Putamen (tissue), 1 donor: ENCODE data around the gene C11orf54.
"Not testable (repeated sequence)": the region's sequence is repeated elsewhere in the genome, so short reads cannot be mapped to it uniquely, and the experiment has no call there.

ENCODE experiments used
- DNase-seq: peaks from one replicate; pipeline ENCODE4 v3.0.0-alpha.2; 2016; ENCODE audit warnings: low spot score

Gene C11orf54

GRCh38 chr11:93734427-93735222 is 6.8 kb upstream of the C11orf54 start:
- no peak for DNase-seq

GRCh38 chr11:93735627-93736026 is 5.8 kb upstream of the C11orf54 start:
- no peak for DNase-seq

- no peak for DNase-seq
Observed at GRCh38 chr11:93736129-93736528, 5.3 kb upstream of the C11orf54 start.

DNA sequence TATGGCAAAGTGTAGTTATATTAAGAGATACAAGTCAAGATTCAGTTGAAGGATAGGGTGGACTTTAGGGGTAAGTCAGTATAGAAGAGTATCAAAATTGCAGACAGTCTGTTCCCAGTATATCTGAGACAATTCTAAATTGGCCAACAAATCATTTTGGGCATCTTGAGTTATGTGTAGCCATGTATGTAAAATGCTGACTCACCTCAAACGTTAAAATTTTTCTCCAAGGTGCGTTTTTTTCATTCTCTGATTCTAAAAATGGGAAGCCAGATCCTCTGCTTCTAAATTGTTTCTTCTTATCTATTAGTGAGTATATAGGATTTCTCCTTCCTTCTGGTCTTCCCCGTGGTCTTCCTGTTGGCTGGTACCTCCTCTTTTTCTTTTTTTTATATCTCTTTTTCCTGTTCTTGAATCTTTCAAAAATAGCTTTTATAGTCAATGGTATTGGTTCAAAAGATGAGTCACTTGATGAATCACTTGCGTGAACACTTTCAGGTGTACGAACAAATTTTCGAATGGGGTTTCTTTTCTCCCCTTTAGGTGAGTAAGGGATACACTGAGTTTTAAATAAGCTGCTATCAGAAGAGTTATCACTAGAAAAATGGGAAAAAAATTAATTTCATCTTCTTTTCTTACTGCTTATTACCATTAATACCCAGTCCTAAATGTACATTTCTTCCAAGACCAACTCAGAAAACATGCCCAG is 3.4 kb upstream of the C11orf54 start:
- no peak for DNase-seq

- no peak for DNase-seq
Observed at GRCh38 chr11:93738647-93739081, 2.8 kb upstream of the C11orf54 start.

DNA sequence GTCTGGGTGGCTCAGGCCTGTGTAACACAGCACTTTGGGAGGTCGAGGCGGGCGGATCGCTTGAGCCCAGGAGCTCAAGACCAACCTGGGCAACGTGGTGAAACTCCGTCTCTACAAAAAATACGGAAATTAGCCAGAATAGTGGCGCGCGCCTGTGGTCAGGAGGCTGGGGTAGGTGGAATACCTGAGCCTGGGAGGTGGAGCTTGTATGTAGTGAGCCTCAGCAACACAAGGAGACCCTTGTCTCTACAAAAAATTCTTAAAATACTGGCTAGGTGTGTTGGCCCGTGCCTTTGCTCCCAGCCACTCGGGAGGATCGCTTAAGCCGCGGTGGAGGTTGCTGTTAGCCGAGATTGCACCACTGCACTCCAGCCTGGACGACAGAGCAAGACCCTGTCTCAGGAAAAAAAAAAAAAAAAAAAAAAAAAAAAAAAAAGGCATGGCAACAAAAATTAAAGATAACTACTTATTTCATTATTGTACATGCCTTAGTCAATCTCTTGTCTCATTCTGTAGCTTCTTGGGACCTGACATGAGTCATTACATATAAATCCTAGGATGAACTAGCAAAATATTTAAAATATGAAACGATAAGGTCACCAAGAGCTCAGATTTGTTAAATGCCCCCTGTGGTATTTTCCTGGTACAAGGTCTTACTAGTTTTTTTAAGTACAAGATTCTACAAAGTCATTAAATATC is 1.3 kb upstream of the C11orf54 start:
- no peak for DNase-seq

DNA sequence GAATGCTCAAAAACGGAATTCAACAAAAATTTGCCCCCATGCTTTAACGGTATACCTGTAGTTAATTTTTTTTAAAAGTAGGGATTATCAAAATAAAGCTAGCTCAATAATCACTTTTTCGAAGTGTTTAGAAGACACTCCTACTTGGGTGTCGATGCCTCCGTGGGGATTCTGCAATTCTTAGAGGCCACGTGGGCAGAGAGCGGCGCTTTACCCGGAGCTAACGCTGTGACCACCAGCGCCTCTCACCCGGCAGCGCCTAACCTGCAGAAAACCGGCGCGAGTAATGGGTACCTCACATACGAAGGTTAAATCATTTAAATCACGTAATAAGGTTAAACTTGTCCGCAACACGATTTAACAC is 760 bp upstream of the C11orf54 start:
- DNase-seq, result peak; percentile 53

DNA sequence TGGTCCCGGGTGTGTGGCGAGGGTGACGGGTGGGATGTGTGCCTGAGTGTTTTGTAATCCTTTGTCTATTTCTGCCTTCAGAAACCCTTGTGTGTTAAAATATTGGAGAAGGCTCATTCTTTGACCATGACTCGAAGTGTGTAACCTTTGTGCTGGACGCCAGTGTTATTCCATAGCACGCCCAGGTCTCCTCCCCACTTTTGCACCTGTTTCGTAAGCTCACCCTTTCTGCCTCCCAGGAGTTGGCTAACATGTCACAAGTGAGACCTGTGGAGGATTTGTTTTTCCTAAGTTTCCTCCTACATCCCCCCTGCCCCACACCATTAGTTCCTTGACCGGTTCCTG is 382 bp downstream of the C11orf54 start:
- no peak for DNase-seq

DNA sequence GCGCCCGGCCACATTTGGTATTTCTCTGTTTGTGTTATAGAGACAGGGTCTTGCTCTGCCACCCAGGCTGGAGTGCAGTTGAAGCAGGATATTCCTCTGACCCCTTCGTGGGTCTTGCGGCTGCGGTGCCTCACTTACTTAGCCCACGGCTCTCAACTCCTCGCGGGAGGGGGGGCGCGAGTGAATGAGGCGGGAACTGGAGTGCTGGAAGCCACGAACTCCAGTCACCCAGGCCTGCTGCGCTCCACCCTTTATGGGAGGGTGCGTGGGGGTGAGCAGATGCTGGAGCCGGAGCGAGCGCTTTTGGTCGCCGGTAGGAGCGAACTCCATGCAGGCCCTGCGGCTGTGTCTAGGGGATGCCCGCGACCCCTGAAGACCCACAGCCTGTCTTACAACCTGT is 1.8 kb downstream of the C11orf54 start:
- DNase-seq, result no peak

- no peak for DNase-seq
Observed at GRCh38 chr11:93744669-93745004, 3.2 kb downstream of the C11orf54 start.

DNA sequence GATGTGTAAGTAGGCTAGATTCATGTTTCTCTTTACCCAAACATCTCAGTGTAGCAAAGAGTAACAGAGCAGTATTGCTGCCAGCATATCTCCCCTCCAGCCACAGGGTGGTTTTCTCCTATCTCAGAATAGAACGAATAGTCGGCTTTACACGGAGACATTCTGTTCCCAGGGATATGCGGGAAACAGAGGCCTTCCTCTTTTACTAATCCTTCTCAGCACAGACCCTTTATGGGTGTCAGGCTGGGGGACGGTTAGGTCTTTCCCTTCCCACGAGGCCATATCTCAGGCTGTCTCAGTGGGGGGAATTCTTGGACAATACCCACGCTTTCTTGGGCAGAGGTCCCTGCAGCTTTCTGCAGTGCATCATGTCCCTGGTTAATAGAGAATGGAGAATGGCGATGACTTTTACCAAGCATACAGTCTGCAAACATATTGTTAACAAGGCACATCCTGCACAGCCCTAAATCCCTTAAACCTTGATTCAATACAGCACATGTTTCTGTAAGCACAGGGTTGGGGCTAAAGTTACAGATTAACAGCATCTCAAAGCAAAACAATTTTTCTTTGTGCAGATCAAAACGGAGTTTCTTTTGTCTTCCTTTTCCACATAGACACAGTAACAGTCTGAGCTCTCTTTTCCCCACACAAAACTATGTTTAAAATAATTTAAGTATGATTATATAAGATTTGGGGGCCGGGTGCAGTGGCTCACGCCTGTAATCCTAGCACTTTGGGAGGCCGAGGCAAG is 3.7 kb downstream of the C11orf54 start:
- not testable (repeated sequence) for DNase-seq

DNA sequence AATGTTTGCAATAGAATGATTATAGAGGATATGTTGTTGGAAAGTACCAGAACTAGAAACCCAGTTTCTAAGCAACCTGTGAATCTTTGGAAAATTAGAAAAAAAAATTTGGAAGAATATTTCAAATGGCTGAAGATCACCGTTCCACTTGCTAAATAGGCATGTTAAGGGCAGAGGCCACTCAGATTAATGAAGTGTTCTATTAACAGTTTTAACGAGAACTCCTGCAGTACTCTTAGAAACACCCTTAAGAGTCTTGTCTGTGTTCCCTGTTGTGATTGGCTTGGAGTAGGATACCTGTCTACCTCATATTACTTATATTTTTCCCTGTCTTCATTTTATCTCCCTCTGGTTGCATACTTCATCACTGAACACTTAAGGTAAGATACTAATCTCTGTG is 4.6 kb downstream of the C11orf54 start:
- no peak for DNase-seq

DNA sequence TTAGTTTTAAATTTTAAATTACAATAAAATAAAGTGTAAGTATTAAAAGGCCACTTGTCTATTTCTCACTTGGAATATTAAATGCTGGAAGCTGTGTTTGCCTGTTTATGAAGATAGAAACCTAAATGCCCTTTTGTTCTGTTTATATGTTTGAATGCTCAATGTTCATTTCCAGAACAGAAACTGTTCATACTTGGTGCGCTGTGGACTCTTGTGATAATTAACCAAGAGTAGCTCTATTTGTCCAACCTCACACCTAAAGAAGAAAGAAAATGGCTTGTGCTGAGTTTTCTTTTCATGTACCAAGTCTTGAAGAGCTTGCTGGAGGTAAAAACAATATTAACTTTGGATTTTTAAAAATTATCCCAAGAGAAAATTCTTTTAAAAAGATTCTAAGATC is 5.7 kb downstream of the C11orf54 start:
- no peak for DNase-seq

DNA sequence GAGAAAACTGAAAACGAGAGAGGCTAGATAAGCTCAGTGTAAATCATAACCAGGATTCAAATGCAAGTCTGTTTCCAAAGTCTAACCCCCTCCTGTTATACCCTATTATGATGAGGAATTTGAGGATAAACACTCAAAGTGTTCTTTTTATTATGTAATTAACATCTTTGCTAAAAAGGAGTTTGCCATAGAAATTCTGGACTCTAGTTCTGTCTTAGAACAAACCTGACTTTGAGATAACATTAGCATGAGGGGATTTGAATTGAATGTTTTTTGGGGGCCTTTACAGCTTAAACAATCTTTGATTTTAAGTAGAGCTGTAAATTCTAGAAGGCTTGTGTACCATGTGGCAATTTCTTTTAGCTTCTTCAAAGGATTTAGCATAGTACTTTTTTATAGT is 9.5 kb downstream of the C11orf54 start:
- DNase-seq, result no peak

GRCh38 chr11:93753241-93753640 is 11.8 kb downstream of the C11orf54 start:
- DNase-seq, result no peak

GRCh38 chr11:93756748-93757147 is 15.3 kb downstream of the C11orf54 start:
- no peak for DNase-seq

DNA sequence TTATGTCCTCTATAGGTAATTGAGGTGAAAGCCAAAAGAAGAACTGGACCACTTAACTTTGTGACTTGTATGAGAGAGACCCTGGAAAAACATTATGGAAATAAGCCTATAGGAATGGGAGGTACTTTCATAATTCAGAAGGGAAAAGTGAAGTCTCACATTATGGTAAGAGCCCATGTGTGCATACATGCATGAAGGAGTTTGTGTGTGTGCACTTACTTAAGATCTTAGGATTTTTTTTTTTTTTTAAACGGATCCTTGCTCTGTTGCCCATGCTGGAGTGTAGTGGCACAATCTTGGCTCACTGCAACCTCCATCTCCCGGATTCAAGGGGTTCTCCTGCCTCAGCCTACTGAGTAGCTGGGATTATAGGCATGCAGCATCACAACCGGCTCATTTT is 15.8 kb downstream of the C11orf54 start:
- no peak for DNase-seq

DNA sequence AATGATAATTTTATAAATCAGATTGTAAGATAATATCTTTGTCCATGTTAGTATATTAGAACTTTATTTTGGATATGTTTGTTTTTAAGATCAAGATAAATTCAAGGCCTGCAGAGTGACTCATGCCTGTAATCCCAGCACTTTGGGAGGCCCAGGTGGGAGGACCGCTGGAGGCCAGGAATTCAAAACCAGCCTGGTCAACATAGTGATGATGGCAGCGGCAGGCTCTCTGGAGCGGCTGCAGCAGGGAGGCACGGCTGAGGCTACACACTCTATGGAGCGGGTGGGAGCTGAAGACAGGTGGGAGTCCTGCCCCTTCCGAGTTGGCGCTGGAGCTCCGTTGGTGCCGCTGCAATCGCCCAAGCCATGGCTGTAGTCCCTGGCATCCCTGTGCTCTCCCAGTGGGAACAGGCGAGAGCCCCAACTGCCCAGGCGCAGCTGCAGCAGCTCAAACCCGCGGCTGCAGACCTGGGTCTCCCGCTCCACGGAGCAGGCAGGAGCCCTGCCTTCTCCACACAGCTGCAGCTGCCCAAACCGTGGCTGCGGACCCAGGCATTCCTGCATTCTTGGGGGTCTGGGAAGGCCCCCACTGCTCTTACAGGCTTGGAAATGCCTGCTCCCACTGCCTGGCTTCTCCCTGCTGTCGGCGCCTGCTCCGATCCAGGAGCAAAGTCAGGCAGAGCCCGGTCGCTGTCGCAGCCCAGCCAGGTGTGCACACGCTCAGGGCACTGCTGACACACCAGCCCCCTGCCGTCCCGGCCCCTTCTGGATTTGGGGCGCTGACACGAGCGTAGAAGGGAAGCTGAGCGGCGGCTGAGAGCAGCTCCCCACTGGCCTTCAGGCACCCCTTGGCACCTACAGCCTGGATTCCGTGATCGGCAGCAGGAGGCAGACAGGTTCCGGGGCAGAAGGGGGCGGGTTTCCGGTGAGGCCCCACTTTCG is 16.7 kb downstream of the C11orf54 start:
- DNase-seq, result no peak

DNA sequence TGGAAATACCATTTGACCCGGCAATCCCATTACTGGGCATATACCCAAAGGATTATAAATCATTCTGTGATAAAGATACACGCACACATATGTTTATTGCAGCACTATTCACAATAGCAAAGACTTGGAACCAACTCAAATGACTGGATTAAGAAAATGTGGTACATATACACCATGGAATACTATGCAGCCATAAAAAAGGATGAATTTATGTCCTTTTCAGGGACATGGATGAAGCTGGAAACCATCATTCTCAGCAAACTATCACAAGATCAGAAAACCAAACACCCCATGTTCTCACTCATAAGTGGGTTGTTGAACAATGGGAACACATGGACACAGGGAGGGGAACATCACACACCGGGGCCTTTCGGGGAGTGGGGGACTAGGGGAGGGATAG is 17.7 kb downstream of the C11orf54 start:
- DNase-seq, result not testable (repeated sequence)

DNA sequence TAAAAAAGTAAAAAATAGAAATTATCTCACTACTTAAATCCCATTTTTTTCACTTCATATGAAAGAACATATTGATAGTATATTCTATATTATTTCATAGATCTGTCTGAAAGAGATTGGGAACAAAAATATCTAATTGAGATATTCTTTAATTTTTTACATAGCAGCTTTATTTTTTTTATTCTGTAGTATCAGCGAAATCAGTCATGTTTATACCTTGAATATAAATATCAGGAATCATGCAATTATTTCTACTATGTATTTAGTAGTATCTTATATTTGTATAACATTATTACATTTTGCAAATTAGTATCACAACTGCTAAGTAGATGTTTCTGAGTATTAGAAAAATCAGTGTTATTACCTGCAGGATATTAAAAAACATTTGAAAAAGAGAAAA is 20.4 kb downstream of the C11orf54 start:
- no peak for DNase-seq

DNA sequence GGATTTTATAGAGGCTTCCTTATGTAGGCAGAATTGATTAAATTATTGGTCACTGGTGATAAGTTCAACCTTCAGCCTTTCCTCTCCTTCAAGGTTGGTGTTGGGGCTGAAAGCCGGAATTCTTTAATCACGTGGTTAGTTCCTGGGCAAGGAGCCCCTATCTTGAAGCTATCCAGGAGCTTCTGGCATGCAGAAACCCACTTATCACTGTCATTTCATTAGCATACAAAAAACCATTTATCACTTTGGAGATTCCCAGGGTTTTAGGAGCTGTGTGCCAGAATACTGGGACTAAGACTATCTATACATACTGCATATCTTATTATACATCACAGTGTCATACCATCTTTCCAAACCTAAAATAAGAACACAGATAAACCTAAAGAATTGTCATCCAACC is 24.1 kb downstream of the C11orf54 start:
- DNase-seq, result no peak
